Pancreas (tissue), 10 donors: ENCODE results near the gene SELPLG. TPM values are rescaled to one million over a fixed set of nuclear protein-coding genes. Genes with fewer than 3 reads are reported as not detected.

Experiments
- ATAC-seq, 4 donors: fragments of 200-7000 bp; cut with Tn5 transposase; one replicate each; pipeline versions ENCODE4 v1.8.0 to v1.9.1; 2020; ENCODE audit warnings: mild to moderate bottlenecking in 4 of 4, moderate library complexity in 4 of 4
- DNase-seq, 6 donors: peaks; one replicate each; pipeline ENCODE4 v3.0.0-alpha.2; 2020
- FAIRE-seq: peaks from 2 replicates; lab custom pipeline; 2012; peaks lifted over from hg19 to GRCh38; lab: Jason Lieb, UNC
- H3K27ac ChIP-seq, 4 donors: fragments of 200-600 bp; sonication (generic); 1 replicate in 3 of 4; 2 replicates in 1 of 4; pipeline versions ENCODE4 v1.5.0 to v1.8.0; 2020
- H3K27me3 ChIP-seq, 4 donors: fragments of 200-600 bp; one replicate each; pipeline ENCODE4 v1.8.0; 2021
- H3K36me3 ChIP-seq, 3 donors: fragments of 200-600 bp; sonication (generic) in 1 of 3; one replicate each; pipeline versions ENCODE4 v1.5.0 to v1.8.0; 2020 to 2021
- H3K4me1 ChIP-seq, 3 donors: fragments of 200-600 bp; one replicate each; pipeline ENCODE4 v1.8.0; 2021
- H3K4me3 ChIP-seq, 4 donors: fragments of 200-600 bp; sonication (generic) in 2 of 4; one replicate each; pipeline versions ENCODE4 v1.5.0 to v1.8.0; 2020 to 2021
- H3K9me3 ChIP-seq, 4 donors: fragments of 200-600 bp; one replicate each; pipeline ENCODE4 v1.8.0; 2021
- CTCF ChIP-seq, 4 donors: fragments of 200-600 bp; sonication (generic) in 3 of 4; IDR thresholded peaks; one replicate each; pipeline versions ENCODE4 v1.5.0 to v1.8.0; 2021; ENCODE audit warnings: antibody characterized with exemption in 4 of 4
- WGBS, 2 donors: extraction: QIAGEN DNeasy Blood & Tissue Kit; methylation state at CpG; one replicate each; pipeline ENCODE4 v1.1.7; 2013; 5-methylcytosine and 5-hydroxymethylcytosine counted together
- intact Hi-C, 3 donors: fragments of 100-400 bp; cut with DNase I; formaldehyde crosslinking; loops; one replicate each; pipeline versions ENCODE4 v1.11.1 to v1.14.2; 2022
- polyA plus RNA-seq, 2 donors: library from polyadenylated mRNA; stranded (reverse); fragments of 200-250 nt; gene quantifications; one replicate each; pipeline ENCODE4 v1.2.3, GENCODE V29; 2013
- total RNA-seq, 6 donors: library from RNA; stranded (reverse); fragmentation: NEBNext Ultra II Directional in 4 of 6; extraction: Animal tissue kit (Norgen Biotek cat#: 25700) in 4 of 6; gene quantifications; one replicate each; pipeline versions ENCODE4 v1.2.1 to v1.2.4, GENCODE V29; 2021 to 2023
- donor health status: healthy with polysubstance abuse.
- donor health status: DM: no; HTN: no; CAD: no; lungs with moderate emphysema.
- donor health status: DM: no; HTN: no; CAD: no.
- donor health status: control.
- donor health status: control.
- donor health status: Bipolar disorder and iron deficiency.
- donor health status: DM: yes; HTN: yes; CAD: no.
- donor health status: DM: no; HTN: no; CAD: no.
- donor health status: DM: no; HTN: no; CAD: no.
- donor health status: DM: yes; HTN: yes; CAD: no.

The SELPLG gene
- total and polyA plus RNA-seq, 8 donors, result 0.28 to 9.5 (median 1.2) TPM

DNA sequence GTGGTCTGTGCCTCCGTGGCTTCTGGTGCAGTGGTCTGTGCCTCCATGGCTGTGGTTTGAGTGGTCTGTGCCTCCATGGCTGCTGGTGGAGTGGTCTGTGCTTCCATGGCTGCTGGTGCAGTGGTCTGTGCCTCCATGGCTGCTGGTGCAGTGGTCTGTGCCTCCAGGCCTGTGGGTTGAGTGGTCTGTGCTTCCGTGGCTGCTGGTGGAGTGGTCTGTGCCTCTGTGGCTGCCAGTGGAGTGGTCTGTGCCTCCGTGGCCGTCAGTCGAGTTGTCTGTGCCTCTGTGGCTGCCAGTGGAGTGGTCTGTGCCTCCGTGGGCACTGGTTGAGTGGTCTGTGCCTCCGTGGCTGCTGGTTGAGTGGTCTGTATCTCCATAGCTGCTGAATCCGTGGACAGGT lies 10.1 kb downstream of the SELPLG start:
- intact Hi-C loops, result no loop called here

DNA sequence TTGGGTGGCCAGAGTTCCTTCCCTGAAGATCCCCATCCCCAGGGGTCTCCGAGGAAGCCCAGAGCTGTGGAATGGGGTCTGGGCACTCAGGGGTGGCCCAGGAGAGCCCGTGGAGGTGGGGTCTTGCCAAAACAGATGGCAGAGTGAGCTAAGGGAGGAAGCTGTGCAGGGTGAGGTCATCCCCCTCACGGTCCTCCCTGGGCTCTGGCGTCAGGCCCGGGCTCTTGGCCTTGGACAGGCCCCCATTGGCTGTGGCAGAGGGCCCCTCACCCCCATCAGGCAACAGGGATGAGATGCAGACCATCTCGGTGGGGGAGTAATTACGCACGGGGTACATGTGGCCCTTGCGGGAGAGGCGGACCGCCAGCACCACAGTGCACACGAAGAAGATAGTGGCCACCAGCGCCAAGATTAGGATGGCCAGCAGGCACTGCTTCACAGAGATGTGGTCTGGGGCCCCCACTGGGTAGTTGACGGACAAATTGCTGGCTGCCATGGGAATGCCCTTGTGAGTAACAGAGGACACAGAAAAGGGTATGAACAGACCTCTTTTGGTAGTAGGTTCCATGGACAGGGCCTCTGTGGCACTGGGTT lies 10.7 kb downstream of the SELPLG start:
- DNase-seq, result peak in 1 of 6 donors; percentile 45
- 66 to 75% methylated on average over 14 of the region's 14 CpGs for WGBS, 2 donors
- no peak for TF ChIP-seq CTCF (IDR thresholded peaks at IDR 0.05)
- Histone ChIP-seq H3K9me3 (no peaks in the 10 kb centered on the region), H3K4me1 (no peaks in the 10 kb centered on the region), H3K4me3 (no peak overlapping the region), H3K36me3 (no peaks in the 10 kb centered on the region), H3K27me3 (no peaks in the 10 kb centered on the region), H3K27ac (no peak overlapping the region)
- FAIRE-seq, result no peak
- no peak for ATAC-seq
- intact Hi-C loops, result no loop called here

More for the DNA sequence above, 10.1 kb downstream of the SELPLG start:
- DNase-seq (no peak), FAIRE-seq (no peak), ATAC-seq (no peak)
- no peak for TF ChIP-seq CTCF (IDR thresholded peaks at IDR 0.05)
- Histone ChIP-seq H3K4me1 (peaks cover 0 to under 1% (median 0%) of the 10 kb centered on the region in 3 donors), H3K9me3 (no peaks in the 10 kb centered on the region), H3K27me3 (no peaks in the 10 kb centered on the region), H3K27ac (no peak overlapping the region), H3K4me3 (no peak overlapping the region), H3K36me3 (no peaks in the 10 kb centered on the region)
- 78 to 89% methylated on average over 8 of the region's 8 CpGs for WGBS, 2 donors

GRCh38 chr12:108622421-108622820 lies 11.3 kb downstream of the SELPLG start:
- TF ChIP-seq CTCF (IDR thresholded peaks at IDR 0.05), result no peak
- no peaks in the 10 kb centered on the region for H3K27me3 ChIP-seq
- H3K36me3 ChIP-seq, result no peaks in the 10 kb centered on the region
- 34% methylated on average over 4 of the region's 4 CpGs for WGBS, 2 donors
- no peaks in the 10 kb centered on the region for H3K9me3 ChIP-seq
- H3K4me1 ChIP-seq, result no peaks in the 10 kb centered on the region
- H3K4me3 ChIP-seq, result no peak overlapping the region
- peak in 1 of 6 donors; percentile 13 for DNase-seq
- intact Hi-C loops, result no loop called here
- no peak overlapping the region for H3K27ac ChIP-seq
- ATAC-seq, result peak in 2 of 4 donors; percentile 29 to 37
- FAIRE-seq, result no peak

DNA sequence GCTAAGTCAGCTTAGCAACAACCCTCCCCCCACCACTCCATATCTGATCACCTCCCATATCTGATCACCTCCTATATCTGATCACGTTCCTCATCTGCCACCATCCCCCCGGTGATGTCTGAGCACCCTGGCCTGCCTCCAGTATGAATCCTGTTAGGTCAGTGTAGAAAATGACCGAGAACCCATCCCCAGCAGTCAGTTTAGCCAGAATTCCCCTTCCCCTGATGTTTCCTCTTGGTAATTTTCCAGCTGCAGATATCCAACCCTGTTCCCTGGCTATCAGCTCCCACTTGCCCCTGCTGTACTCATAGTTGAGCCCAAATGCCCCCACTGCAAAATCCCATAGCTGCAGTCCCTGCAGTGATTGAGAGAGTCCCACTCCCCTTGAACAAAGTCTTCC lies 12.5 kb downstream of the SELPLG start:
- Histone ChIP-seq H3K9me3 (no peaks in the 10 kb centered on the region), H3K27ac (no peak overlapping the region), H3K4me1 (no peaks in the 10 kb centered on the region), H3K27me3 (no peaks in the 10 kb centered on the region), H3K36me3 (no peaks in the 10 kb centered on the region), H3K4me3 (no peak overlapping the region)
- intact Hi-C loops, result no loop called here
- ATAC-seq, result no peak
- TF ChIP-seq CTCF (IDR thresholded peaks at IDR 0.05), result no peak
- no peak for DNase-seq
- 39 to 62% methylated on average over 3 of the region's 3 CpGs for WGBS, 2 donors
- no peak for FAIRE-seq

DNA sequence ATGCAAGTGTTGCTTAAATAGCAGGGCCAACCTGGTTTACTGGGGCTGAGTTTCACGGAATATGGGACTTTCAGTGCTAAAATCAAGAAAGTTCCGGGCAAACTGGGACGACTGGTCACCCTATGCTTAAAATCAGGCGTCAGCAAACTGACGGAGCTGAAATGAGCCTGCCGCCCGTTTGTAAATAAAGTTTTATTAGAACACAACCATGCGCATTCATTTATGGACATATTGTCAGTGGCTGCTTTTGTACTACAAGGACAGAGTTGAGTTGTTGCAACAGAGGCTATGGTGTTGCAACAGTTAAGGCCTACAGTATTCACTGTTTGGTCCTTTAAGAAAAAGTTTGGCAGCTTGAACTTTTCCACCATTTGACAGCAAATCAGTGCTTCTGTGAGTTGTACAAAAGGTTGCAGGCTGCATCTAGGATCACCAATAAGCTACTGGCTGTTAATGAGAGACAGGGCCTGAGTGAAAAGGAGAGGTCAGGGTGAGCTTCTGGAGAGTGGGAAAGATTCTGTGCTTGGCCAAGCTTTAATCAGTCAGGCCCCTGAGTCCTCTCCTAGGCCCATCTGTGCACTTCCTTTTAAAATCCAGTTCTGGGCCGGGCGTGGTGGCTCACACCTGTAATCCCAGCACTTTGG lies 13.3 kb downstream of the SELPLG start:
- FAIRE-seq, result no peak
- TF ChIP-seq CTCF (IDR thresholded peaks at IDR 0.05), result no peak

More for the DNA sequence above, 13.3 kb downstream of the SELPLG start:
- Histone ChIP-seq H3K9me3 (no peaks in the 10 kb centered on the region), H3K27ac (no peak overlapping the region), H3K4me3 (no peak overlapping the region), H3K36me3 (no peaks in the 10 kb centered on the region), H3K4me1 (no peaks in the 10 kb centered on the region), H3K27me3 (no peaks in the 10 kb centered on the region)
- intact Hi-C loops, result no loop called here
- 74 to 79% methylated on average over 10 of the region's 10 CpGs for WGBS, 2 donors
- DNase-seq (no peak), ATAC-seq (no peak)
